Glomerular visceral epithelial cell (primary cell): Measurements from ENCODE around the gene UVSSA.

Experiments used
- DNase-seq: peaks from one replicate; pipeline ENCODE4 v3.0.0-alpha.2; 2016; ENCODE audit errors: extremely low spot score

The UVSSA gene, protein sequence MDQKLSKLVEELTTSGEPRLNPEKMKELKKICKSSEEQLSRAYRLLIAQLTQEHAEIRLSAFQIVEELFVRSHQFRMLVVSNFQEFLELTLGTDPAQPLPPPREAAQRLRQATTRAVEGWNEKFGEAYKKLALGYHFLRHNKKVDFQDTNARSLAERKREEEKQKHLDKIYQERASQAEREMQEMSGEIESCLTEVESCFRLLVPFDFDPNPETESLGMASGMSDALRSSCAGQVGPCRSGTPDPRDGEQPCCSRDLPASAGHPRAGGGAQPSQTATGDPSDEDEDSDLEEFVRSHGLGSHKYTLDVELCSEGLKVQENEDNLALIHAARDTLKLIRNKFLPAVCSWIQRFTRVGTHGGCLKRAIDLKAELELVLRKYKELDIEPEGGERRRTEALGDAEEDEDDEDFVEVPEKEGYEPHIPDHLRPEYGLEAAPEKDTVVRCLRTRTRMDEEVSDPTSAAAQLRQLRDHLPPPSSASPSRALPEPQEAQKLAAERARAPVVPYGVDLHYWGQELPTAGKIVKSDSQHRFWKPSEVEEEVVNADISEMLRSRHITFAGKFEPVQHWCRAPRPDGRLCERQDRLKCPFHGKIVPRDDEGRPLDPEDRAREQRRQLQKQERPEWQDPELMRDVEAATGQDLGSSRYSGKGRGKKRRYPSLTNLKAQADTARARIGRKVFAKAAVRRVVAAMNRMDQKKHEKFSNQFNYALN

DNA sequence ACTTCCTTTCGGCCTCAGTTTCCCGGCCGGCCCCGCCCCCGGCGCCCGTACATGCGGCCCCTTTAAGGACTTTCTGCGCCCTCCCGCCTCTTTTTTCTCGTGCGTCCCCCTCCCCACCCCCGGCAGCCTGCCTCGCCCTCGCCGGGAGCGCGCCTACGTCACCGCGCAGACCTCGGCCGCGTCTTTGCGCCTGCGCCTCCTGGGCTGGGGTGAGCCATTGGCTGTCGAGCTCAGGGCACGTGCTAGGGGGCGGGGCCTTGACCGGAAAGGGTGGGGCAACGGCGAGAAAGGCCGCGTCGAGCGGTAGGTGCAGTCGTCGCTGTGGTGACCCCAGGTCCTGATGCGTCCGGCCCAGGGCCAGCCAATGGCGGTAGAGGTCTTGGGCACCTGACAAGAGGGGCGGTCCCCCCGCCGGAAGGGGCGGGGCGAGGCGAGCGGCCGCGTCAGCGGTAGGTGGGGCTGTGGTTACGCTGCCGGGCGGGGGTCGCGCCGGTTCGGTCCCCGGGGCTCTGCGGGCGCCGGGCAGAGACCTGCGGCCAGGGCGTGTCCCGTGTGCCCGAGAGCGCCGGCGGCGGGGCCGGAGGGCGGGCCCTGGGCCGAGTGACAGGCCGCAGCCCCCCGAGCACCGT is at the start of gene UVSSA:
Gene UVSSA (plus strand): TSS at position 428 of the 629 bp plus-strand sequence. CDS start 884 bp downstream, outside the sequence.
- DNase-seq, result peak; percentile 100

DNA sequence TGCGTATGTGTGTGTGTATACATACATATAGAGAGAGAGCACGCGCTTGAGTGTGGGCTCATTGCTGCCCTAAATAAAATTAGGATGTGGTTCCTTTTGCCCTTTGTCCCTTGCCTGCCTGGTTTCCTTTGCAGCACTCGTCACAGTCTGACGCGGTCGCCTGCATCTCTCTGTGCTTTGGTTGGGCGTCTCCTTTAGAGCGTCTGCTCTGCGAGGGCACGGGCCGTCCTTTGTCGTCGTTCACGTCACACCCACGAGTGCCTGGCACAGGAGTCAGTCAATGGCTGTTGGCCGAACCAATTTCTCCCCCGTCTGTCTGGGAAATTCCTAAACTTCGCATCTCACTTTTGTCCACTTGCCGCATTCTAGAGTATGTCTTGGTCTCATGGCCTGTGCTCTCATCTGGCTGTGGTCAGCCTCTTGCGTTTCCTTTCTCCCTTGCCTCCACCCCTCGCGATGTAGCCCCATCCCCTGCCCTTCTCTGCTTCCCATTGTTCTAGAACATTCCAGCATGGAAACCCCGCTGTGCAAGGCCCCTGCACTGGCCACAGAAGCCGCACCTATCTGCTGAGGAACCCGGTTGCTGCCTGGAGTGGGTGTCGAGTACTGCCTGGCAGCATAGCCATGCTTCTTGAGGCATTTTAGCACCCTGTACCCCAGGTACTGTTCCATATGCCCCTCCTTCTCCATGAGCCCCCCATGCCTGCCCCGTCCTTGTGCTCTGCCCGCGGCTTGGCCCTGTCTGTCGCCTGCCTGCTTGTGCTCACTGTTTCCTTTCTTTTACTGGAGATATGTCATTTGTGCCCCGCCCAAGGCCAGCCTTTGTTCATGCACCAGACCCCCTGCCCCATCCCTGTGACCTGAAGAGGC is 49.3 kb upstream of the UVSSA start:
- no peak for DNase-seq

DNA sequence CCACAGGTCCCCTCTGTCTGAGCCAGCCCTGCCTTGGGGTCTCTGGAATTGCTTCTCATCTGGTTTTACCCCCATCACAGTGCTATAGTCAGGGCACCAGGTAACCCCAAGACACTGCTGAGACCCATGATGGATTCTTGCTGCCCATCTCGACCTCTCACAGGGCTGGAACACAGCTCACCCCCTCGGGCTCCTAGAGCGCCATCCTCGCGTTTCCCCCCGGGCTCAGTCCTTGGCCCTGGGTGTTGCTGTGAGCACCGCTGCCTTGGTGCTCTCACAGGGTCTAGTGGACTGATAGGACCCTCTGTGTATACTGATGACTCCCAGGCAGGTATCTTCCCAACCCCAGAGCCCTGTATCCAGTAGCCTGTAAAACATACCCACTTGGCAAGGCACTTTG is 48.5 kb upstream of the UVSSA start:
- no peak for DNase-seq

DNA sequence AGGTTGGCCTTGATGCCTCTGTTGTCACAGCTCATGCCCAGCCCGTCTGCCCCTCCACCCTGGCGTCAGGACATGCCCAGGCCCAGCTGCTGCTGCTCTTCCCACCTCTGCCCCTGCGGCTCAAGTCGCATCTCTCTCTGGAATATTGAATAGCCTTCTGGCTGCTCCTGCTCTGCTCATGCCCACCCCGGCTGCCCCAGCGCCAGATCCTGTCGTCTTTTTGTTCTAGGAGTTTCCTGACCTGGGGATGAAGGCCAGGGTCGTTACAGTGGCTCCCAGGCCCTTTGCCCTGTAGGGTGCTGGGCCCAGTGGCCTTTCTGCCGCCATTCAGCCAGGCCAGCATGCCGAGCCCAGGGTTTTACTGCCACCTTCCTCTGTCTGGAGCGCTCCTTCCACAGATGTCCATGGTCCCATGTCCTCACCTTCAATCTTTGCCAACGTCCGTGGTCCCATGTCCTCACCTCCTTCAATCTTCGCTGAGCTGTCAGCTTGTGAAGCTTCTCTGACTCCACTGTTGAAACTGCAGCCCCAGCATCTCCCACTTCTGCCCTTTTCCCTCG is 47.6 kb upstream of the UVSSA start:
- DNase-seq, result no peak

DNA sequence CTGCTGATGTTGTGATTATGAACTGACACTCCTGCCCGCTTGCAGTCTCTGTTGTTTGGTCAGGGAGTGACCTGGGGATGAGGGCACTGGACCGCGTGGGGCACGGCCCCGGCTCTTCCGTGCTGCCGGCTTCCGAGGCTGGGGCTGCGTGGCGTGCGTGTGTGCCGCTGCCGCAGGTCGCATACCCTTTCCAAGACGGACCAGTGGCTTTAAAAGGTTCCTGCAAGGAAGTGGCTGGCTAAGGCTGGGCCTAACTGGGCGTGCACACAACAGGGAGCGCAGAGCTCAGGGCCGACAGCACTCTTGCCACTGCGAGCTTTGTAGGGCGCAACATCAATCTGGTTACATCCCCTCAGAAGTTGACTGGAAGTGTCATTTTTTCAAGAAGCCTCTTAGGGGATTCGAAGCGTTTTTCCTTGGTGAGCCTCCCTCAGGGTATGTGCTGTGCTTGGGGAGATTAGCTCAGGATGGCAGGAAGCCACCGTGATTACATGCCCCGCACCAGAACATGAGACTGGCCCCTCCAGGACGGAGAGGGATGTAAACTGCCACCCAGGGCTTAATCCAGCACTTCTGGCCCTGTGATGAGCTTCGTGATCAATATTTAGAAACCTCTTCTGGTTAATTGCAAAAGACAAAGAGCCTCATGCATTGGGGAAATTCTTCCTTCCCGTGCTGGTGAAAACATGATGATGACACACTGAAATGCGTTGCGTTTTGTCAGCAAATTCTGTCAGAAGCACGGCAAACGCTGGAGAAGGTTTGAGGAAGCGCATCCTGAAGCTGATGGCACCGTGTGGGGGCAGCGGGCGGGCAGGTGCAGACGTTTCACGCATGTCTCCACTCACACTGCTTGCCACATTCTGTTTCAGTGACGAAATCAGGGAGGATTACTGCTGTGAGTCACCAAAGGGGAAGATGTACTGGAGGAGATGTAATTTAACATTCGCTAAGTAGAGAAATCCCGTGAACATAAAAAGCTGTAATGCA is 46.2 kb upstream of the UVSSA start:
- DNase-seq, result peak; percentile 71

DNA sequence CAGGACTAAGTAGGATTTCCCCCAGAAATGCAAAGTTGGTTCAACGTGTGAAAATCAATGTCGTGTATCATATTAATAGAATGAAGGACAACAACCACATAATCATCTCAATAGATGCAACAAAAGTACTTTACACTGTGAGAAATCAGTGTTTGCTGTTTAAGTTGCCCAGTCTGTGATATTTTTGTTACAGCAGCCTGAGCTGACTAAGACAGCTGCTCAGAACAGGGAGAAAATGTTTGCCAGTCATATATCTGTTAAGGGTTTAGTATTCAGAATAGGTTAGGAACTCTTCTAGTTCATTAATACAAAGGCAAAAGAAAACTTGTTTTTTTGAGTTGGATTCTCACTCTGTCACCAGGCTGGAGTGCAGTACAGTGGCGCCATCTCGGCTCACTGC is 44.8 kb upstream of the UVSSA start:
- no peak for DNase-seq

DNA sequence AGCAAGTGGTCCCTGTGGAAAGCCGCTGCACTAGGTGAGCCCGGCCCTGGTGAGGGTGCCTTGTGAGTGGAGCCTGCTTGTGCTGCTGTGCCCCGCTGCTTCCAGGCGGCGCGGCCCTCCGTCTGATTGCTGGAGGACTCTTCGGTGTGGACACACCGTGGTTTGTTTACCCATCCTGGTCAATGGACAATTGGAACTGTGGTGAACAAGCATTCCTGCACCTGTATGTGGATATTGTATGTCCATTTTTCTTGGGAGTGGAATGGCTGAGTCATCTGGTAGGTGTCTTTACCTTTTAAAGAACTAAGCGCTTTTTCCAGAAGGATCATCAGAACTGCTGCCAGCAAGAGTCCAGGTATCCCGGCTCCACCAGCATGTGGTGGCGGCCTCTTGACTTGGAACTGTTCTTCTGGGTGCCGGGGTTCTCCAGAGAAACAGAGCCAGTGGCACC is 41.7 kb upstream of the UVSSA start:
- DNase-seq, result no peak

DNA sequence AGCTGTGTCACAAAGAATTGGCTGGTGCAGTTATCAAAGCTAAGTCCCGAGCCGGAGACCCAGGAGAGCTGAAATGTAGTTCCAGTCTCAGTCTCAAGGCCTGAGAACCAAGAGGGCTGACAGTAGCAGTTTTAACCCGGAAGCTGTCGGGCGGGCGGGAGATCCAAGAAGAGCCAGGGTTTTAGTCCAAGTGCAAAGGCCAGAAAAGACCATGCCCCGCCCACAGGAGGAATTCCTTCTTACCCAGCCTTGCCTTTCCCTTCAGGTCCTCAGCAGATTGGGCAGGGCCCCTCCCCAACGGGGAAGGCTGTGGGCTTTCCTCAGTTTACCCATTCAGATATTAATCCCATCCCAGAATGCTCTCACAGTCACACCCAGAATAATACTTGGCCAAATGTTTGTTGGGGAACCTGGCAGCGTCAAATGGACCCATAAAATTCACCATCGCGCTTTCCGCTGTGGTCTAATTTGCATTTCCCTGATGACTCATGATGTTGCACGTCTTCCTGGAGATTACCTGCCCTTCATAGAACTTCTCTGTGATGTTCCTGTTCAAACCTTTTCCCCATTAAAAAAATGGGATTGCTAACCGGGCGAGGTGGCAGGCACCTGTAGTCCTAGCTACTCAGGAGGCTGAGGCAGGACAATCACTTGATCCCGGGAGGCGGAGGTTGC is 41.1 kb upstream of the UVSSA start:
- no peak for DNase-seq

DNA sequence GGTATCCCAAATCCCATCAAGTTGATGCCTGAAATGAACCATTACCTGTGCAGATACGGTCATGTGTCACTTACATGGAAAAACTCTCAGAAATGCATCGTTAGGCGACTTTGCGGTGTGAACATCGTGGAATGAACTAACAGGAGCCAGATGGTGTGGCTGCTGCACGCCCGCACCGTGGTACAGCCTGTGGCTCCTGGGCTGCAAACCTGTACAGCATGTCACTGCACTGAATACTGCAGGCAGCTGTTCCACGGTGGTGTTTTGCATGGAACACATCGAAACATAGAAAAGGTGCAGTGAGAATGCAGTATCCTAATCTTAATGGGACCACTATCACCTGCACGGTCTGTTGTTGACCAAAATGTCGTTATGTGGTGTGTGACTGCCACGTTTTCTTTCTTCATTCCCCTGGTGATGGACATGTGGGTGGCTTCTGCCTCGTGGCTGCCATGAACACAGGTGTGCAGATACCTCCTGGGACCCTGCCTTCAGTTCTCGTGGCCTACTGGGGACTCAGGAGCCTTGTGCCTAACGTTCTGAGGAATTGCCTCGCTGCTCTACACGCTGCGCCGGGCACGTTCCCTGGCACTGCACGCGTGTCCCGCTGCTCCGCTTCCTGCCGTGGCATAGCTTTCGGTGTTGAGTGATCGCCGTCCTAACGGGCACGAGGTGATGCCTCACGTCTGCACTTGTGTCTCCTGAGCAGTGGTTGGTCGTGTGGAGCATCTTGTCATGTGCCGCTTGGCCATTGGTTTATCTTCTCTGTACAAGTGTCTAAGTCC is 38.9 kb upstream of the UVSSA start:
- DNase-seq, result no peak

DNA sequence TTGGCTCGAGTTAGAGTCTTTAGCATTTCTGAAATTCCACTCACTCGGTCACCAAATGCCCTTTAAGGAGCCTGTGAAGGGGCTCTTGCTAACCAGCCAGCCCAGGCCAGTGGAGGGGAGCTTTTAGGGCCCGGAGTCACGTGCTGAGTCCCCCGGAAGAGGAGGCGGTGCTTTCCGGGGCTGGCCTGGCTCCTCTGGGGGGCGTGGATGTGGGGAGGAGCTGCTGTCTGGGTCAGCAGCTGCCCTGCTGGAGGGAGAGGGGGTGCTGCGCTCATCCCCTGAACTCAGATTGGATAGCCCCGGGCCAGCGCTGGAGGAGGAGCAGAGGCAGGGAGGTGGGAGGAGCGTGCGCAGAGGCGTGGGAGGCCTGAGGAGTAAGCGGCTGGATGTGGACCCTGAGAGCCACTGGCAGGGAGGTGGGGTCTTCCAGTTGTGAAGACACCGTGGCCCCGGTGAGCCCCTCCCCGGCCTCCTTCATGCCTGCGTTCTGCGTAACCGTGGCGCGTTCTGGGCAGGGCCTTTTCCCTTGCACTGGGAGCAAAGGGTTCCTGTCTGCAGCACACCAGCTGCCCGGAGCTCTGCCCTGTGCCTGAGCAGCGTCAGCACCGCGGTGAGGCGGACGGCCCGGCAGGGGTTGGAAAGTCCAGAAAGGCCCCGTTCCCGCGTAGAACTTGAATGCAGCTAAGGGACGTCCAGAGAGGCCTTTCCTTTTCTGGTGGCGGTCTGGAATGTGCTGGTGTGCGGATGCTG is 37.6 kb upstream of the UVSSA start:
- DNase-seq, result peak; percentile 95

DNA sequence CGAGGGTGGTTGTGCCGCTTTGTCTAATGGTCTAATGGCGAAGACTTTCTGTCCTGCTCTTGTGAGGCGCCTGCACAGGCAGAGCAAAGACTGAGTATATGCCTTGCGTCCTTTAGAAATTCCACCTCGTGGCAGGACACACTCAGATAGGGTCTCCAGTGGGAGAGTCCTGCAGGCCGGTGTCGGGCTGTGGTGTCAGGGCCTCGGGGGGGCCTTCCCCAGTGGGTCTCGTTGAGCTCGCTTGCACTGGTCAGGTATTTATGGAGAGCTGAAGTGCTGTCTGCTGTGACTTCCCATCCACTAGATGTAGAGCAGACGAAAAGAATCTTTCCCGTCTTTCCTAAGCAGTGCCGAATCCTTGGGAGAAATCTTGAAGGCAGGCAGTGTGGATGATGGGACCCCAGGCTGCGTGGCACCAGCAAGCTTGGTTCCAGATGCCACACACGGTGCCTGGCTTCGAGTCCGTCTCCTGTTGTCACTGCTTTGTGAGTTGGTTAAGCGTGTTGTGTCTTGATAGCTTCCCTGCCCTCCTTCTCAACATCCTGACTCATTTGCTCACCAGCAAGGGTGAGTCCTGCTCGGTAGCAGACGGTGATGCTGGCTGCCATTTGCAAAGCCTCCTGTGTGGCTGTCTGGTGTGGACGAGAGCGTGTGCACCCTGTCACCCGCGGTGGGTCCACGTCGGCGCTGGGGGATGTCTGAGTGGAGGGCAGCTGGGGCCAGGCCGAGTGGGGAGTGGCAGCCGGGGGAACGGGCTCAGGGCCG is 36.8 kb upstream of the UVSSA start:
- DNase-seq, result no peak

DNA sequence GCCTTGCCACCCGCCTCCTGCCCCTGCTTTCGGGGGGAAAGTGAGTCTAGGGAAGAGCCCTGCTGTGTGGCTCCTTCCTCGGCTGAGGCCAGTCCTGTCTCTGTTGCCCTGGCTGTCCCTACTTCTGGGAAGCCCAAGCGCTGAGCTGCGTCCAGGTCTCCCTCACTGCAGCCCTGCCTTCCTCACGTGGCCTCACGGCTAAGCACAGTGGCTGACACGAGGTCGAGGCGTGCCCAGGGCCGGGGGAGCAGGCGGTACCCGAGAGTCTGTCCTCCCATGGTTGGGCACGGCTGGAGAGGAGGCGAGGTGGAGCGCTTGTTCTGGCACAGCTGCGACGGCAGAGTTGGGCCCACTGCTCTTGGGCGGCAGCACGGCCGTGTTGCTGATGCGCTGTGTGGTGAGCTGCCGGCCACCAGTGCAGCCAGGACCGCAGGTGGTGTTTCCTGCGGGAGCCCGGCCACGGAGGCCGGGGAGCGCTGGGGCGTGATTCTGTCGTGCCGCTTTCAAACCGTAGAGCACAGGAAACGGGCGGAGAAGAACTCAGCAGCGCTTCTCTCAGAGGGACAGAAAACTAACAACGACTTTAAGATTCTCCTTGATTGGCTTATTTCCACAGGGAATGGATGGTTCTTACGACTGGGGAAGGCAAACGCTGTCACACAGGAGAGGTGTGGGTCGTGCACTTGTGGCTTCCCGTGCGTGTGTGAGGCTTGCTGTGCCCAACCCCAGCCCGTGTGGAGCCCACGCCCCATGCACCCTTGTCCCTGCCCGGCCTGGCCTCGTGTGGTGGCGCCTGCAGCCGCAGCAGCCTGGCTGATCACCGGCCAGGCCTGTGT is 36.0 kb upstream of the UVSSA start:
- DNase-seq, result no peak

DNA sequence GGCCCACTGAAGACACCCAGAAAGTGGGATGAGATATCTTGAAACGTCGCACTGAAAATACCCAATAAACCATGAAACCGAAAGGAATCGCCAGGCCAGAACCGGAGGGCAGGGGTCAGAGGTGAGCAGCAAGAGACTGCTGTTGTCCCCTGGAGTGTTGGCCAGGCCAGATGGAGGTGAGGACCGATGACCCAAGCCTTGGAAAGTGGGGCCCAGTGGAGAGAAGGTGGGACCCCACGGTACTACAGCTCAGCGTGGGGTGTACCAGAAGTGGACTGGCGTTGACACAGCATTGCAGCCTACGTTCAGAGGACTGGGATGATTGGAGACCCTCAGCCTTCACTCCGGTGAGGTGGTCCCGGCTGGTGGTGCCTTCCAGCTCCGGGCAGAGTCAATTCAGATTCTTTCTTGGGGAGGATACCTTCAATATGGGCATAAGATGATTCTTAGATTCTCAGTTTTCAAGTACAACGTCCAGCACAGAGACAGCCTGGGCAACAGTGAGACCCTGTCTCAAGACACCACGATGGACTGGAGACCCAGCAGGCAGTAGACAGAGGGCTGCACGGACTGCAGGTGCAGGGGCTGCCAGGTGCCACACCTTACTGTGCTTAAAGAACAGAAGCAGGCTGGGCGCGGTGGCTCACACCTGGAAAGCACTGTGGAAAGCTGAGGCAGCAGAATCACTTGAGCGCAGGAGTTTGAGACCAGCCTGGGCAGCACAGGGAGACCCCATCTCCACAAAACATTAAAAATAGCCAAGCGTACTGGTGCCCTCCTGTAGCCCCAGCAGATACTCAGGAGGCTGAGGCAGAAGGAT is 34.0 kb upstream of the UVSSA start:
- no peak for DNase-seq

DNA sequence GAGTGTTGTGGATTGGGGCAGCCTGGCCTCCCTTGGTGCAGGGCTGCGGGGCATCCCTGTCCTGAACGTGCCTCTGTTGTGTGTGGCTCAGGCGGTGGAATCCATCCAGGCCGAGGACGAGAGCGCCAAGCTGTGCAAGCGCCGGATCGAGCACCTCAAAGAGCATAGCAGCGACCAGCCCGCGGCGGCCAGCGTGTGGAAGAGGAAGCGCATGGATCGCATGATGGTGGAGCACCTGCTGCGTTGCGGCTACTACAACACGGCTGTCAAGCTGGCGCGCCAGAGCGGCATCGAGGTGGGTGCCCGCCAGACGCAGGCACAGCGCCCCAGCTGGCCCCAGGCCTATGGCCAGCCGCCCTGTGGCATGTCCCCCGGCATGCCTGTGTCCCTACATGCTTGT is 31.7 kb upstream of the UVSSA start:
- no peak for DNase-seq

DNA sequence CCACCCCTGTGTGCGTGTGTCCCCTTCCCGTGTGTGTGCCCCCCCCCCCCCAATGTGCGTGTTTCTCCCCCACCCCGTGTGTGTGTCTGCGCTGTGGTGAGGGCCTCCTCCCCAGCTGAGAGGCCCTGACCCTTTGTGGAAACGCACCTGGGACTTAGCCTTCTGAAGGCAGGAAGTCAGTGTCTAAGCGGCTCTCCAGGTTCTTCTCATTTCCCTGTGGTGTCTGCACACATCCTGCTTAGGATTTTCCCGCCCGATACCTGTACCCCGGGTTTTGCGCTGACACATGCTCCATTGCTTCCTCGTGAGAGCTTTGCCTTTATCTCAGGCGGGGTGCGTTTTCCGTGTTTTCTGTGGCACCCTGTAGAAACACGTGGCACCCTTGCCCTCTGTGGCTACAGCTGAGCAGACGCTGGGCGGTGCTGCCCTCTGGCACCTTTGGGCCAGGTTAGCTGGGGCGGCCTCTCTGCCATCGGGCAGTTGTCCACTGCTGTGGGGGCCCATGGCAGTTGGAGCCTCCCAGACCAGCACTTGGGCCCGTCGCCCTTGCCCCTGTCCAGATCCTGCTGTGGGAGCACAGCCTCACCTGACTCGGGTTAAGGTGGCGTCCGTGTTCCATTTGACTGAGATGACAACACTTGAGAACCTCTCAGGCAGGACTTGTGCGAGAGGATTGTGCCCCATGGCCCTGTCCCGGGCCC is 31.0 kb upstream of the UVSSA start:
- DNase-seq, result no peak
